DOHH2 (cell line): ENCODE measurements around the gene DNAL4.

ENCODE experiments used
- H3F3A ChIP-seq: fragments of 200-600 bp; sonication (generic), shearing (Covaris generic); 2 replicates; pipeline ENCODE4 v1.6.0; 2016; ENCODE audit warnings: antibody characterized with exemption, mild to moderate bottlenecking; ENCODE audit not compliant: control insufficient read depth, insufficient read depth
- H3K27ac ChIP-seq: fragments of 200-600 bp; sonication (generic); 2 replicates; pipeline ENCODE4 v1.5.1; 2014; ENCODE audit warnings: low read depth, mild to moderate bottlenecking, low read length, moderate library complexity
- H3K27me3 ChIP-seq: fragments of 200-600 bp; sonication (generic); 2 replicates; pipeline ENCODE4 v1.6.1; 2014; ENCODE audit warnings: mild to moderate bottlenecking, low read length, mixed read lengths; ENCODE audit not compliant: control insufficient read depth
- H3K36me3 ChIP-seq: fragments of 200-600 bp; sonication (generic); 2 replicates; pipeline ENCODE4 v1.6.1; 2014; ENCODE audit warnings: mild to moderate bottlenecking, low read length, moderate library complexity, mixed read lengths; ENCODE audit not compliant: control insufficient read depth
- H3K4me1 ChIP-seq: fragments of 200-600 bp; sonication (generic); 2 replicates; pipeline ENCODE4 v1.6.1; 2014; ENCODE audit warnings: mild to moderate bottlenecking, low read length, mixed read lengths; ENCODE audit not compliant: control insufficient read depth
- H3K4me2 ChIP-seq: fragments of 200-600 bp; sonication (generic); 2 replicates; pipeline ENCODE4 v1.6.0; 2014; ENCODE audit warnings: mild to moderate bottlenecking, low read length, moderate library complexity
- H3K4me3 ChIP-seq: fragments of 200-600 bp; sonication (generic); 2 replicates; pipeline ENCODE4 v1.5.1; 2014; ENCODE audit warnings: mild to moderate bottlenecking, low read length, mixed read lengths
- H3K79me2 ChIP-seq: fragments of 200-600 bp; sonication (generic); 2 replicates; pipeline ENCODE4 v1.6.1; 2014; ENCODE audit warnings: mild to moderate bottlenecking, low read length, mixed read lengths; ENCODE audit not compliant: control insufficient read depth
- H3K9me2 ChIP-seq: fragments of 200-600 bp; sonication (generic); replicated peaks from 2 replicates; pipeline ENCODE4 v1.6.1; 2014; ENCODE audit warnings: mild to moderate bottlenecking, low read length, mixed read lengths; ENCODE audit not compliant: control insufficient read depth
- H3K9me3 ChIP-seq: fragments of 200-600 bp; sonication (generic); 2 replicates; pipeline ENCODE4 v1.6.1; 2014; ENCODE audit warnings: antibody characterized with exemption, low read length, mixed read lengths; ENCODE audit not compliant: control insufficient read depth, insufficient read depth
- H4K20me1 ChIP-seq: fragments of 200-600 bp; sonication (generic); 2 replicates; pipeline ENCODE4 v1.6.0; 2014; ENCODE audit warnings: low read depth, mild to moderate bottlenecking, antibody characterized with exemption, low read length, moderate library complexity; ENCODE audit not compliant: control insufficient read depth, insufficient read depth
- EZH2phosphoT487 ChIP-seq: fragments of 200-600 bp; sonication (generic); IDR thresholded peaks from 2 replicates; pipeline ENCODE4 v1.6.1; 2017; ENCODE audit warnings: borderline replicate concordance, mild to moderate bottlenecking, antibody characterized with exemption, low read length, moderate library complexity, mixed read lengths
- TF ChIP-seq, protein P1 (sequence below): fragments of 200-600 bp; sonication (generic); IDR thresholded peaks from one replicate; pipeline ENCODE4 v1.5.1; 2014; ENCODE audit warnings: antibody characterized with exemption, mild to moderate bottlenecking, low read depth, low read length; ENCODE audit not compliant: poor library complexity, severe bottlenecking

DNAL4 gene

DNA sequence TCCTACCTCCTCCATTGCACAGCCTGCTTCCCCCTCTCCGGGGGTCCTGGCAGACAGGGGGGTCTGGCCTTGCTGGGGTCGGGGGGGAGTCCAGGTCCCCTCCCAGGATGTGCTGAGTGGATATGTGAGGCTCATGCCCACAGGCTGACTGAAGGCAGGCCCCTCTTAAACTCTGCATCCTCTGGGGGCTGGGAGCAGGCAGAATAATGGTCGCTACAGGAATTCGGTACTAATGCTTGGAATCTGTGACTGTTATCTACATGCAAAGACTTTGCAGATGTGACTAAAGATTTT lies 36.5 kb downstream of the DNAL4 start:
- peaks cover 8% of the 10 kb centered on the region for H3F3A ChIP-seq
- H3K4me1 ChIP-seq, result peaks cover 37% of the 10 kb centered on the region
- 0 out of 2 replicates have a peak, but pooled peaks cover 3% of the 10 kb centered on the region for H4K20me1 ChIP-seq
- no peaks in the 10 kb centered on the region for H3K9me3 ChIP-seq
- no peak overlapping the region for H3K27ac ChIP-seq
- H3K79me2 ChIP-seq, result peaks cover 32% of the 10 kb centered on the region
- TF ChIP-seq, protein P1, sequence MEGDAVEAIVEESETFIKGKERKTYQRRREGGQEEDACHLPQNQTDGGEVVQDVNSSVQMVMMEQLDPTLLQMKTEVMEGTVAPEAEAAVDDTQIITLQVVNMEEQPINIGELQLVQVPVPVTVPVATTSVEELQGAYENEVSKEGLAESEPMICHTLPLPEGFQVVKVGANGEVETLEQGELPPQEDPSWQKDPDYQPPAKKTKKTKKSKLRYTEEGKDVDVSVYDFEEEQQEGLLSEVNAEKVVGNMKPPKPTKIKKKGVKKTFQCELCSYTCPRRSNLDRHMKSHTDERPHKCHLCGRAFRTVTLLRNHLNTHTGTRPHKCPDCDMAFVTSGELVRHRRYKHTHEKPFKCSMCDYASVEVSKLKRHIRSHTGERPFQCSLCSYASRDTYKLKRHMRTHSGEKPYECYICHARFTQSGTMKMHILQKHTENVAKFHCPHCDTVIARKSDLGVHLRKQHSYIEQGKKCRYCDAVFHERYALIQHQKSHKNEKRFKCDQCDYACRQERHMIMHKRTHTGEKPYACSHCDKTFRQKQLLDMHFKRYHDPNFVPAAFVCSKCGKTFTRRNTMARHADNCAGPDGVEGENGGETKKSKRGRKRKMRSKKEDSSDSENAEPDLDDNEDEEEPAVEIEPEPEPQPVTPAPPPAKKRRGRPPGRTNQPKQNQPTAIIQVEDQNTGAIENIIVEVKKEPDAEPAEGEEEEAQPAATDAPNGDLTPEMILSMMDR, result no peak
- no peak for TF ChIP-seq EZH2phosphoT487
- H3K4me2 ChIP-seq, result peak overlapping the region; percentile 96
- no peaks in the 10 kb centered on the region for H3K9me2 ChIP-seq
- peaks cover 19% of the 10 kb centered on the region for H3K36me3 ChIP-seq
- H3K27me3 ChIP-seq, result no peaks in the 10 kb centered on the region
- H3K4me3 ChIP-seq, result peak overlapping the region; percentile 92

DNA sequence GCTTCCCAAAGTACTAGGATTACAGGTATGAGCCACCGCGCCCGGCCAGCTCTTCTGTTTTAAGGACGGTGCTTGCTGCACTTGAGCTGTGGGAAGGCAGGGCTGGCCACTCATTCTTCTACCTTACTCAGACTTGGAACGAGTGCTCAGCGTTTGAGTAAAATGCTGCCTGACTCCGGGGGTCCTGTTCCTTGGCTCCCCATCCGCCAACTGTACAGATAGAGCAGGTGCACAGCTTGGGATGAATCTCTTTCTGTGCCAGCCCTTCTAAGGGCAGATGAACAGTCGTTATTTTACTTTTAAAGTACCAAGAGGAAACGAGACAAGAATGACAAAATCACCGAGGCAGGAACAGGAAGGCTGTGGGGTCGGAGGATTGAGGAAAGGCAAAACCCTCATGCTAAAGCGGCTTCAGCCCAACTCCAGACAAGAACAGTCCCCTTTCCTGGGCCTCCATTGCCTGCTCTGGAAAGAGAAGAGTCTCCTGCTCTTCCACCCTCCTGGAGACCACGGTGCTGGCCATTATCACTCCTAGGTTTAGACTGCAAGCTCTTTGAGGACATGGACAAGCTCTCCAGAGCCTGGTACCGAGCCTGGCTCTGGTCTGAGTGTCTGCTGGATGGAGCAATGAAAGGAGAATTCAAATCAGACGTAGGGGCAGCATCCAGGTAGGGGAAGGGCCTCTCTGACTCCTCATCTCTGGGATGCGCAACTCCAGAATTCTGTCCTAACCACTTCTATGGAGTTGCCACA lies 37.1 kb downstream of the DNAL4 start:
- H3K9me2 ChIP-seq, result no peaks in the 10 kb centered on the region
- TF ChIP-seq EZH2phosphoT487, result no peak
- TF ChIP-seq, protein P1, result no peak
- H3K4me2 ChIP-seq, result peak overlapping the region; percentile 96
- peaks cover 24% of the 10 kb centered on the region for H3K36me3 ChIP-seq
- no peaks in the 10 kb centered on the region for H3K9me3 ChIP-seq
- H3K27me3 ChIP-seq, result no peaks in the 10 kb centered on the region
- H3F3A ChIP-seq, result peaks cover 8% of the 10 kb centered on the region
- peak overlapping the region; percentile 57 for H3K27ac ChIP-seq
- peak overlapping the region; percentile 92 for H3K4me3 ChIP-seq
- H4K20me1 ChIP-seq, result 0 out of 2 replicates have a peak, but pooled peaks cover 3% of the 10 kb centered on the region
- peaks cover 33% of the 10 kb centered on the region for H3K79me2 ChIP-seq
- peaks cover 42% of the 10 kb centered on the region for H3K4me1 ChIP-seq

DNA sequence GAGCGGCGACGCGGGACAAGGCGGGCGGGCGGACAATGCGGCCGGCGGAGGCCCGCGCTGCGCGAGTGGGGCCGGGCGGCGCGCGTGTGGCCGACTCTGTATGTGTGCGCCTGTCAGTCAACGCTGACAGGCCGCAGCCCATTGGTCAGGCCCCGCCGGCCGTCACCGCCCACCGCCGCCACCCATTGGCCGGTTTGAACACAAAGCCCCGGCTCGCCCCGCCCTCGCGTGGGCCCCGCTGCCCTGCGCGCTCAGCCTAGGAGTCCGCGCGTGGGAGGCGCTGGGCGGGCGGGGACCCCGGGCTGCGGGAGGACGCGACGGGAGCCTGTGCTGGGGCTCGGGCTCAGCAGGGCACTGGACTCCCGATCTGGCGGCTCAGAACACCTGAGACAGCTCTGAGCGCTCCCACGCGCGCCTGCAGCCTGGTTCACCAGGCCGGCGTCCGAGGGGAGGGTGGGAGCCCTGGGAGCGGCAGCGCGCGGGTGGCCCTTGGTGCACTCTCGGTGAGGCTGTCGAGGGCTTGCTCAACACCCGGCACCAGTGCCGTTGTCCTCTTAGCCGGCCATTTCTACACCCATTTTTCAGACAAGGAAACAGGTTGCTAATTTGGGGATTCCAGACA lies 37.9 kb downstream of the DNAL4 start, which contains the start of gene SUN2:
TSS of gene SUN2 (minus strand) at position 88 of the 622 bp plus-strand sequence. CDS start 3,370 bp downstream, outside the sequence.
- Histone ChIP-seq H3K36me3 (peaks cover 31% of the 10 kb centered on the region), H3K27me3 (no peaks in the 10 kb centered on the region), H3K4me2 (peak within 1 kb of the TSS; percentile 96), H3F3A (peaks cover 8% of the 10 kb centered on the region), H3K9me3 (no peaks in the 10 kb centered on the region), H4K20me1 (0 out of 2 replicates have a peak, but pooled peaks cover 3% of the 10 kb centered on the region), H3K79me2 (peaks cover 33% of the 10 kb centered on the region), H3K27ac (peak within 1 kb of the TSS; percentile 70), H3K4me3 (peak within 1 kb of the TSS; percentile 92), H3K4me1 (peaks cover 51% of the 10 kb centered on the region), H3K9me2 (no peaks in the 10 kb centered on the region)
- TF ChIP-seq, protein P1, result no peak
- no peak for TF ChIP-seq EZH2phosphoT487
